Measurements from ENCODE around the gene ID2. TPM values are rescaled to one million over a fixed set of nuclear protein-coding genes. Genes with fewer than 3 reads are reported as not detected.

ID2 gene
- total and polyA plus RNA-seq, 10 of the 15 experiments (the other 5 are each of a cell fraction or from before 2014, with no cell fraction given): 39.0 to 613 (median 73.6) TPM

GRCh38 chr2:8729939-8730338 is 48.1 kb downstream of the ID2 start:
- TF ChIP-seq IKZF1 (conservative IDR thresholded peaks at IDR 0.05) (no peak), PBX3 (IDR thresholded peaks at IDR 0.05; ENCODE audit: insufficient replicate concordance, low read depth, low read length) (no peak), ZNF622 (IDR thresholded peaks at IDR 0.05) (no peak), POLR2A (IDR thresholded peaks at IDR 0.05; ENCODE audit: low read depth, low read length) (no peak), IKZF2 (IDR thresholded peaks at IDR 0.05) (no peak), ZBTB4 (CRISPR knock-in tag; IDR thresholded peaks at IDR 0.05) (no peak), RB1 (IDR thresholded peaks at IDR 0.05; ENCODE audit: borderline replicate concordance) (no peak)
- CTCF ChIA-PET: no interaction called here

More at GRCh38 chr2:8729939-8730338, 48.1 kb downstream of the ID2 start:
- no peak for FAIRE-seq
- Histone ChIP-seq H2AFZ (ENCODE audit: control insufficient read depth, low read depth, low read length) (no peak overlapping the region), H3K4me2 (ENCODE audit: control insufficient read depth, insufficient read depth) (no peak overlapping the region), H3K9me3 (replicated peaks; ENCODE audit: control insufficient read depth, insufficient read depth, low read length) (no peaks in the 10 kb centered on the region), H3K27ac (ENCODE audit: control insufficient read depth, insufficient read depth) (no peak overlapping the region), H4K20me1 (ENCODE audit: control insufficient read depth, insufficient read depth) (no peaks in the 10 kb centered on the region), H3K4me1 (ENCODE audit: control insufficient read depth, insufficient read depth, low read length) (no peaks in the 10 kb centered on the region), H3K27me3 (replicated peaks in 1 of 2; ENCODE audit: control insufficient read depth in 2 of 2, insufficient read depth in 2 of 2, low read length in 1 of 2) (no peaks in the 10 kb centered on the region), H3K9ac (ENCODE audit: control insufficient read depth, insufficient read depth, low read length) (no peak overlapping the region), H3K4me3 (no peak overlapping the region), H3K36me3 (ENCODE audit: control insufficient read depth in 2 of 2, insufficient read depth in 2 of 2, low read length in 1 of 2) (peaks cover 4 to 15% of the 10 kb centered on the region in 2 experiments), H3K79me2 (ENCODE audit: control insufficient read depth, insufficient read depth, low read length) (no peaks in the 10 kb centered on the region)
- WGBS (ENCODE audit: insufficient coverage, insufficient replicate concordance, low lambda C conversion rate, missing lambda C conversion rate): 92% methylated on average over 9 of the region's 9 CpGs
- ATAC-seq: no peak
- RAD21 ChIA-PET (ENCODE audit: unreplicated experiment): no interaction called here
- no peak for DNase-seq (ENCODE audit: low read depth, low spot score)
- POLR2A ChIA-PET: no interaction called here
- intact Hi-C loops (cut with micrococcal nuclease; ENCODE audit: unreplicated experiment): no loop called here
- no TSS peak for BruUV-seq (replicated peaks)
- SMC1A ChIA-PET (ENCODE audit: uncharacterized antibody, unreplicated experiment): no interaction called here
- in situ Hi-C loops (cut with MboI): no loop called here

Measured in GM12878 (cell line).